Breast epithelium (tissue), 4 donors: ENCODE data around the gene DLX4. TPM values are rescaled to one million over a fixed set of nuclear protein-coding genes. Genes with fewer than 3 reads are reported as not detected.

ENCODE experiments used
- DNase-seq, 2 donors: peaks; one replicate each; pipeline ENCODE4 v3.0.0-alpha.2; 2019; ENCODE audit warnings: low spot score in 2 of 2
- H3K27ac ChIP-seq, 2 donors: fragments of 200-600 bp; sonication (generic) in 1 of 2; one replicate each; pipeline ENCODE4 v1.5.1; 2016 to 2019; ENCODE audit warnings: mild to moderate bottlenecking in 1 of 2
- H3K27me3 ChIP-seq, 2 donors: fragments of 200-600 bp; sonication (generic) in 1 of 2; one replicate each; pipeline versions ENCODE4 v1.5.1 to v1.6.0; 2017 to 2019; ENCODE audit warnings: control low read depth in 1 of 2, mild to moderate bottlenecking in 1 of 2
- H3K36me3 ChIP-seq: fragments of 200-600 bp; one replicate; pipeline ENCODE4 v1.5.1; 2019
- H3K4me1 ChIP-seq, 2 donors: fragments of 200-600 bp; sonication (generic); one replicate each; pipeline ENCODE4 v1.5.1; 2016 to 2019; ENCODE audit warnings: control low read depth in 1 of 2
- H3K4me3 ChIP-seq, 3 donors: fragments of 200-600 bp; sonication (generic); 1 replicate in 2 of 3; 2 replicates in 1 of 3; pipeline ENCODE4 v1.5.1; 2016 to 2019; ENCODE audit warnings: mild to moderate bottlenecking in 3 of 3, moderate library complexity in 2 of 3
- H3K9me3 ChIP-seq, 2 donors: fragments of 200-600 bp; sonication (generic) in 1 of 2; one replicate each; pipeline ENCODE4 v1.5.1; 2016 to 2019; ENCODE audit warnings: control low read depth in 1 of 2
- POLR2A ChIP-seq: fragments of 450-650 bp; IDR thresholded peaks from one replicate; pipeline ENCODE4 v1.6.1; 2016; ENCODE audit warnings: antibody characterized with exemption, mild to moderate bottlenecking, moderate library complexity
- POLR2AphosphoS5 ChIP-seq, 3 donors: sonication (generic); formaldehyde crosslinking; IDR thresholded peaks; one replicate each; pipeline ENCODE4 v1.6.1; 2017; ENCODE audit warnings: antibody characterized with exemption in 3 of 3
- intact Hi-C: fragments of 100-400 bp; cut with DNase I; formaldehyde crosslinking; loops from one replicate; pipeline ENCODE4 v1.15.1; 2023; ENCODE audit warnings: low total_unique reads
- total RNA-seq, 3 donors: library from RNA; depleted of rRNA; stranded (reverse); fragments of >200 nt; gene quantifications; one replicate each; pipeline ENCODE4 v1.1.0, GENCODE V29; 2016
- TF ChIP-seq, protein P1 (sequence below), 3 donors: fragments of 450-650 bp; IDR thresholded peaks; one replicate each; pipeline ENCODE4 v1.5.1; 2016 to 2017; ENCODE audit warnings: antibody characterized with exemption in 3 of 3, mild to moderate bottlenecking in 3 of 3, moderate library complexity in 3 of 3

DLX4 gene
- total RNA-seq, 3 donors from 2014 or later: 0.44 TPM; not detected in 2

DNA sequence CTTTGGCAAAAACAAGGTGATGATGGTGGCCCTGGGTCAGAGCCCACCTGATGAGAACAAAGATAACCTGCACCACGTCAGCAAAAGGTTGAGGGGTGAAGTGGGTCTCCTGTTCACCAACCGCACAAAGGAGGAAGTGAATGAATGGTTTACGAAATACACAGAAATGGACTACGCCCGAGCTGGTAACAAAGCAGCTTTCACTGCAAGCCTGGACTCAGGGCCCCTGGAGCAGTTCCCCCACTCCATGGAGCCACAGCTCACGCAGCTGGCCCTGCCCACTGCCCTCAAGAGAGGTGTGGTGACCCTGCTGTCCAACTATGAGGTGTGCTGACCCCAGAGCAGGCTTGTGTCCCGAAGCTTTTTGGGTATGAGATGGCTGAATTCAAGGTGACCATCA is 29.7 kb upstream of the DLX4 start:
- Histone ChIP-seq H3K27ac (no peak overlapping the region), H3K4me3 (no peak overlapping the region), H3K36me3 (no peaks in the 10 kb centered on the region), H3K27me3 (no peaks in the 10 kb centered on the region), H3K4me1 (no peaks in the 10 kb centered on the region), H3K9me3 (no peaks in the 10 kb centered on the region)
- no peak for TF ChIP-seq POLR2A
- no peak for TF ChIP-seq POLR2AphosphoS5 (IDR thresholded peaks at IDR 0.05)
- intact Hi-C loops: no loop called here
- DNase-seq: no peak

DNA sequence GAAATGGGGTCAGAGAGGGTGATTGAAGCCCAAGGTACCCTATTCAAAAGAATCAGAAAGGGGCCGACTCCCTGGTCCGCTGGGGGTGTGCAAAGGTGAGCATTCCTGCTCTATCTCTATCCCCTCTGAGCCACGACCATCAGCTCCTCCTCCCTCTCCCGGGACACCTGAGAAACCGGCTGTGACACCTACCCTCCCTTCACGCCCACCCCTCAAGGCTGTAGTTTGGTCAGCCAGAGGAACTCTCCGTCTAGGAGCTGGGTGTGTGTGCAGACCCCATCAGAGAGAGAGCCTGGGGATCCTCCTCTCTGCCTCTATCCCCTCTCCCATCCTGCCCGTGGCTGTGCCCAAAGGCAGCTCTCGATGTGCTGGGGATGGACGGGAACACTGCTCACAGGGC is 27.6 kb upstream of the DLX4 start:
- H3K9me3 ChIP-seq: no peaks in the 10 kb centered on the region
- DNase-seq: no peak
- no peaks in the 10 kb centered on the region for H3K4me1 ChIP-seq
- no peak overlapping the region for H3K4me3 ChIP-seq
- TF ChIP-seq, protein P1, sequence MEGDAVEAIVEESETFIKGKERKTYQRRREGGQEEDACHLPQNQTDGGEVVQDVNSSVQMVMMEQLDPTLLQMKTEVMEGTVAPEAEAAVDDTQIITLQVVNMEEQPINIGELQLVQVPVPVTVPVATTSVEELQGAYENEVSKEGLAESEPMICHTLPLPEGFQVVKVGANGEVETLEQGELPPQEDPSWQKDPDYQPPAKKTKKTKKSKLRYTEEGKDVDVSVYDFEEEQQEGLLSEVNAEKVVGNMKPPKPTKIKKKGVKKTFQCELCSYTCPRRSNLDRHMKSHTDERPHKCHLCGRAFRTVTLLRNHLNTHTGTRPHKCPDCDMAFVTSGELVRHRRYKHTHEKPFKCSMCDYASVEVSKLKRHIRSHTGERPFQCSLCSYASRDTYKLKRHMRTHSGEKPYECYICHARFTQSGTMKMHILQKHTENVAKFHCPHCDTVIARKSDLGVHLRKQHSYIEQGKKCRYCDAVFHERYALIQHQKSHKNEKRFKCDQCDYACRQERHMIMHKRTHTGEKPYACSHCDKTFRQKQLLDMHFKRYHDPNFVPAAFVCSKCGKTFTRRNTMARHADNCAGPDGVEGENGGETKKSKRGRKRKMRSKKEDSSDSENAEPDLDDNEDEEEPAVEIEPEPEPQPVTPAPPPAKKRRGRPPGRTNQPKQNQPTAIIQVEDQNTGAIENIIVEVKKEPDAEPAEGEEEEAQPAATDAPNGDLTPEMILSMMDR (IDR thresholded peaks at IDR 0.05): no peak
- TF ChIP-seq POLR2AphosphoS5 (IDR thresholded peaks at IDR 0.05): no peak
- no peak for TF ChIP-seq POLR2A
- H3K27ac ChIP-seq: no peak overlapping the region
- no peaks in the 10 kb centered on the region for H3K36me3 ChIP-seq
- peaks cover 0 to 7% of the 10 kb centered on the region in 2 donors for H3K27me3 ChIP-seq
- intact Hi-C loops: no loop called here

DNA sequence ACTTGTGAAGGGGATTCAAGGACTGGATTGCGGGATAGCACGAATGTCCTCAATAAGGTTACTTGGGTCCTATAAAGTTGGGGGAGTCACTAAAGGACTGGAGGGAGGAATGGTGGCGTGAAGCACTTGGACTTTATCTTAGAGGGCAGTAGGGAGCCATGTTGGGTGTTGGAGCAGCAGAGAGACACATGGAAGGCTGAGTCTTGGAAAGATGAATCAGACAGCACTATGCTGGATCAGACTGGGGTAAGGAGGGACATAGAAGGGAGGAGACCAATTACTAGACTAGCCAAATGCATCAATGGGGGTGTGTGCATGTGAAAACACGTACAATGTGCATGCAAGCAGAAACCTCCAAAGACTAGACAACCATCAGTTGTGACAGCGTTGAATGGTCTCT is 26.0 kb upstream of the DLX4 start:
- Histone ChIP-seq H3K9me3 (no peaks in the 10 kb centered on the region), H3K4me1 (no peaks in the 10 kb centered on the region), H3K4me3 (no peak overlapping the region), H3K27me3 (peaks cover 0 to 7% of the 10 kb centered on the region in 2 donors), H3K27ac (no peak overlapping the region), H3K36me3 (no peaks in the 10 kb centered on the region)
- TF ChIP-seq, protein P1 (IDR thresholded peaks at IDR 0.05): no peak
- TF ChIP-seq POLR2A (no peak), POLR2AphosphoS5 (IDR thresholded peaks at IDR 0.05) (no peak)
- DNase-seq: no peak
- intact Hi-C loops: no loop called here

DNA sequence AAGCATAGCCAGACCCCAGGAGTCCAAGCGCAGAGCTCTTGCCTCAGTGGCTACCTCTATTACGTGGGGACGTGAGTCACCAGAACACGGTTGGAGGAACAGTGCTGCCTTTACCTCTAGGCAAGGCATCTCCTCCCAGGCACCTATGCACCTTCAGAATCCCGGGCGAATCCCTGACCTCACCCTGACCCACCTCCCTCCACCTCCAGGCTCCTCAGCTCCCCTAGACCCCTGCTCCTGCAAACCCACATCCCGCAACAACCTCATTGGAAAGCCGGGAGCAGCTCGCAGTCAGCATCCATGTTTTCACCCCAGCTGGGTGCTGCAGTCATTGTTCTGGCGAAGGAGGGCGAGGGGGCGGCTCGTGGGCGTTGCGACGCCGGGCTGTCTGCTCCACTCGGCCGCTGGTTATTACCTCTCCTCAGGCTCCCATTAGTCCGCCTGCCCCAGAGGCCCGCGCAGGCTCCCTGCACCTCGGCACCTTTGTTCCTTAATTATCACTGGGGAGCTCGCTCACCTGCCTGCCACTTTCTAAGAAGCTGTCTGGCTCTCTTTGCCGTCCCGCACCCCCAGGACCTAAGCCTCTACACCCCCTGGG is 24.6 kb upstream of the DLX4 start:
- DNase-seq: no peak
- intact Hi-C loops: no loop called here
- no peak overlapping the region for H3K27ac ChIP-seq

GRCh38 chr17:49946208-49946607 is 22.8 kb upstream of the DLX4 start:
- Histone ChIP-seq H3K27me3 (peaks cover 0 to 7% of the 10 kb centered on the region in 2 donors), H3K4me3 (no peak overlapping the region), H3K27ac (no peak overlapping the region), H3K36me3 (no peaks in the 10 kb centered on the region), H3K4me1 (no peaks in the 10 kb centered on the region), H3K9me3 (no peaks in the 10 kb centered on the region)
- intact Hi-C loops: no loop called here
- TF ChIP-seq POLR2AphosphoS5 (IDR thresholded peaks at IDR 0.05) (no peak), POLR2A (no peak)
- TF ChIP-seq, protein P1 (IDR thresholded peaks at IDR 0.05): no peak
- no peak for DNase-seq

More for the DNA sequence above, 24.6 kb upstream of the DLX4 start:
- Histone ChIP-seq H3K4me1 (no peaks in the 10 kb centered on the region), H3K36me3 (no peaks in the 10 kb centered on the region), H3K27me3 (peaks cover 0 to 7% of the 10 kb centered on the region in 2 donors), H3K4me3 (no peak overlapping the region), H3K9me3 (no peaks in the 10 kb centered on the region)
- TF ChIP-seq POLR2AphosphoS5 (IDR thresholded peaks at IDR 0.05): no peak
- TF ChIP-seq, protein P1 (IDR thresholded peaks at IDR 0.05): no peak
- no peak for TF ChIP-seq POLR2A
